Body of pancreas (tissue), 4 donors: ENCODE results near the gene SLC25A29.

ENCODE experiments used
- POLR2A ChIP-seq, 3 donors: fragments of 450-650 bp; IDR thresholded peaks; one replicate each; pipeline ENCODE4 v1.6.1; 2016; ENCODE audit warnings: antibody characterized with exemption in 3 of 3, mild to moderate bottlenecking in 2 of 3
- TF ChIP-seq, protein P1 (sequence below), 7 experiments: fragments of 450-650 bp in 4 of 7; fragments of 200-600 bp in 3 of 7; sonication (generic) in 3 of 7; IDR thresholded peaks; one replicate each; pipeline ENCODE4 v1.5.1; 2016 to 2019; ENCODE audit warnings: antibody characterized with exemption in 7 of 7

DNA sequence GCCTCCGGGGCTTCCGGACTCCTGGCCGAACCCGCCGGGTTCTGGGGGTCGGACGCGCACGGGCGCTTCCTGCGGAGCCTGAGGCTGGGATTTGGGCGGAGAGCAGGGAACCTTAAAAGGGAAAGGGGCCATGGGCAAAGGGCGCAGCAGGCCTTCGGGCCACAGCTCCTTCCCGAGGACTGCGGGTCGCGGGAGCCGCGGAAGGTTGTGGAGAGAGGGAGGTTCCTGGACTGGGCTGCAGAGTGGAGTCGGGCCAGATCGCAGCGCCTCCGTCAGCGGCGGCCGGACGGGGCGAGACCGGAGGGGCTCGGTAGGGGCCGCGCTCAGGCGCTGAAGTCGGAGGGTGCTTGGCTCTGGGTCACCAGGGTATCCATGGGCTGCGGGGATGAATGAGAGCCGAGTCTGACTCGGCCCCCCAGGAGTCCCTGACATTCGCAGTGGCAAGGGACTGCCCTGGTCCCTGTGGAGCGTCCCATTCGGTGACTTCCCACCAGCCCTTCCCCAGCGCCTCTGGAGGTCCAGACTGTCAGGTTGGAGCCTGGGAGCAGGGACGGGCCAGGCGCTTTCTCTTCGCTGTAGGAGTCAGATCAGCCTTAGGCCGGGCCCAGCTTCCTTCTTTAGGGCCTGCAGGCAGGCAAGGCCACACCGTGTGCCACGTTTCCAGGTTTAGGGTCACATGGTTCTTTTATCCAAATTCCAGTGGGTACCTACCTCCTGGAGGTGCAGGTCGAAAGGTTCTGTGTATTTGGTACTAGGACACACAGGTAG is 938 bp upstream of the SLC25A29 start:
- TF ChIP-seq, protein P1, sequence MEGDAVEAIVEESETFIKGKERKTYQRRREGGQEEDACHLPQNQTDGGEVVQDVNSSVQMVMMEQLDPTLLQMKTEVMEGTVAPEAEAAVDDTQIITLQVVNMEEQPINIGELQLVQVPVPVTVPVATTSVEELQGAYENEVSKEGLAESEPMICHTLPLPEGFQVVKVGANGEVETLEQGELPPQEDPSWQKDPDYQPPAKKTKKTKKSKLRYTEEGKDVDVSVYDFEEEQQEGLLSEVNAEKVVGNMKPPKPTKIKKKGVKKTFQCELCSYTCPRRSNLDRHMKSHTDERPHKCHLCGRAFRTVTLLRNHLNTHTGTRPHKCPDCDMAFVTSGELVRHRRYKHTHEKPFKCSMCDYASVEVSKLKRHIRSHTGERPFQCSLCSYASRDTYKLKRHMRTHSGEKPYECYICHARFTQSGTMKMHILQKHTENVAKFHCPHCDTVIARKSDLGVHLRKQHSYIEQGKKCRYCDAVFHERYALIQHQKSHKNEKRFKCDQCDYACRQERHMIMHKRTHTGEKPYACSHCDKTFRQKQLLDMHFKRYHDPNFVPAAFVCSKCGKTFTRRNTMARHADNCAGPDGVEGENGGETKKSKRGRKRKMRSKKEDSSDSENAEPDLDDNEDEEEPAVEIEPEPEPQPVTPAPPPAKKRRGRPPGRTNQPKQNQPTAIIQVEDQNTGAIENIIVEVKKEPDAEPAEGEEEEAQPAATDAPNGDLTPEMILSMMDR (IDR thresholded peaks at IDR 0.05), result no peak
- TF ChIP-seq POLR2A (IDR thresholded peaks at IDR 0.05), result no peak
